Measurements from ENCODE around the gene FAIM.
A peak's percentile ranks its signal among the peaks of the same experiment; 100 is the strongest.
"Not testable (repeated sequence)": the region's sequence is repeated elsewhere in the genome, so short reads cannot be mapped to it uniquely, and the experiment has no call there.

FAIM gene

GRCh38 chr3:138608322-138609135 lies at the start of gene FAIM:
FAIM (plus strand) TSS chr3:138608771; CDS start chr3:138619727, 10,956 bp downstream.
- DNase-seq, result peak; percentile 62

- DNase-seq, result no peak
Observed at GRCh38 chr3:138559134-138559533, 49.4 kb upstream of the FAIM start.

GRCh38 chr3:138560501-138560900 lies 48.1 kb upstream of the FAIM start:
- no peak for DNase-seq

- DNase-seq, result not testable (repeated sequence)
Observed at GRCh38 chr3:138562902-138563301, 45.7 kb upstream of the FAIM start.

GRCh38 chr3:138566293-138566692 lies 42.3 kb upstream of the FAIM start:
- DNase-seq, result not testable (repeated sequence)

GRCh38 chr3:138567403-138567802 lies 41.2 kb upstream of the FAIM start:
- DNase-seq, result no peak

GRCh38 chr3:138569090-138569489 lies 39.5 kb upstream of the FAIM start:
- DNase-seq, result no peak

- not testable (repeated sequence) for DNase-seq
Observed at GRCh38 chr3:138569624-138570023, 38.9 kb upstream of the FAIM start.

- DNase-seq, result no peak
Observed at GRCh38 chr3:138573138-138573537, 35.4 kb upstream of the FAIM start.

GRCh38 chr3:138578141-138578540 lies 30.4 kb upstream of the FAIM start:
- no peak for DNase-seq

GRCh38 chr3:138578961-138579574 lies 29.5 kb upstream of the FAIM start:
- no peak for DNase-seq

GRCh38 chr3:138587374-138587773 lies 21.2 kb upstream of the FAIM start:
- no peak for DNase-seq

GRCh38 chr3:138588445-138588844 lies 20.1 kb upstream of the FAIM start:
- no peak for DNase-seq

GRCh38 chr3:138591392-138591791 lies 17.2 kb upstream of the FAIM start:
- no peak for DNase-seq

- DNase-seq, result no peak
Observed at GRCh38 chr3:138593488-138594149, 15.0 kb upstream of the FAIM start.

- peak; percentile 93 for DNase-seq
Observed at GRCh38 chr3:138594150-138594934, 14.2 kb upstream of the FAIM start, which contains the start of gene CEP70. CEP70 (minus strand) TSS chr3:138594260; CDS start chr3:138572927, 21,333 bp downstream.

- no peak for DNase-seq
Observed at GRCh38 chr3:138594935-138595610, 13.5 kb upstream of the FAIM start.

- DNase-seq, result not testable (repeated sequence)
Observed at GRCh38 chr3:138597186-138597976, 11.2 kb upstream of the FAIM start.

- DNase-seq, result no peak
Observed at GRCh38 chr3:138598534-138598933, 10.0 kb upstream of the FAIM start.

GRCh38 chr3:138600100-138600745 lies 8.3 kb upstream of the FAIM start:
- DNase-seq, result no peak

GRCh38 chr3:138601661-138602060 lies 6.9 kb upstream of the FAIM start:
- not testable (repeated sequence) for DNase-seq

Measured in CD4-positive, alpha-beta T cell treated with Interferon gamma for 1 hour (primary cell).